Kidney (tissue), 14 donors: ENCODE results near the gene BBS1. TPM values are rescaled to one million over a fixed set of nuclear protein-coding genes. Genes with fewer than 3 reads are reported as not detected.
"Not testable (repeated sequence)": the region's sequence is repeated elsewhere in the genome, so short reads cannot be mapped to it uniquely, and the experiment has no call there.

ENCODE experiments used
- DNase-seq, 5 donors: peaks; one replicate each; pipeline ENCODE4 v3.0.0-alpha.2; 2013 to 2020
- FAIRE-seq: peaks from 2 replicates; lab custom pipeline; 2012; peaks lifted over from hg19 to GRCh38; lab: Jason Lieb, UNC
- H3K27ac ChIP-seq, 2 donors: one replicate each; pipeline ENCODE4 v1.7.0; 2013; ENCODE audit warnings: low read depth in 2 of 2, low read length in 2 of 2, inconsistent platforms in 1 of 2
- H3K27me3 ChIP-seq: one replicate; pipeline ENCODE4 v1.7.1; 2013; ENCODE audit warnings: low read length, inconsistent platforms; ENCODE audit not compliant: control insufficient read depth, insufficient read depth
- H3K36me3 ChIP-seq, 3 donors: one replicate each; pipeline versions ENCODE4 v1.7.0 to v1.7.1; 2013; ENCODE audit warnings: low read length in 3 of 3, control low read depth in 1 of 3, inconsistent platforms in 1 of 3; ENCODE audit not compliant: insufficient read depth in 3 of 3, control insufficient read depth in 2 of 3
- H3K4me1 ChIP-seq, 3 donors: one replicate each; pipeline versions ENCODE4 v1.7.0 to v1.7.1; 2013; ENCODE audit warnings: low read length in 3 of 3, inconsistent platforms in 1 of 3, low read depth in 1 of 3; ENCODE audit not compliant: control insufficient read depth in 2 of 3, insufficient read depth in 2 of 3
- H3K4me3 ChIP-seq, 3 donors: one replicate each; pipeline versions ENCODE4 v1.7.0 to v1.8.1; 2013; ENCODE audit warnings: low read length in 3 of 3, control low read depth in 1 of 3, inconsistent platforms in 1 of 3
- H3K9ac ChIP-seq, 3 donors: one replicate each; pipeline versions ENCODE4 v1.7.0 to v1.7.1; 2013; ENCODE audit warnings: low read length in 3 of 3, control low read depth in 1 of 3, inconsistent platforms in 1 of 3
- H3K9me3 ChIP-seq, 3 donors: one replicate each; pipeline versions ENCODE4 v1.7.0 to v1.7.1; 2013; ENCODE audit warnings: low read length in 3 of 3, control low read depth in 1 of 3, inconsistent platforms in 1 of 3; ENCODE audit not compliant: control insufficient read depth in 2 of 3, insufficient read depth in 1 of 3
- CTCF ChIP-seq: IDR thresholded peaks from 3 replicates; pipeline ENCODE4 v1.5.1; 2012; ENCODE audit warnings: mild to moderate bottlenecking, moderate library complexity, borderline replicate concordance; ENCODE audit not compliant: insufficient read depth; ENCODE audit errors: extremely low read depth
- intact Hi-C: fragments of 100-400 bp; cut with DNase I; formaldehyde crosslinking; loops from one replicate; pipeline ENCODE4 v1.11.1; 2022
- polyA plus RNA-seq: library from polyadenylated mRNA; stranded (reverse); fragments of 350-450 nt; fragmentation: Illumina TruSeq; extraction: RNeasy Lipid Tissue Mini Kit (QIAGEN cat#74804); gene quantifications from one replicate; pipeline ENCODE4 v1.2.3, GENCODE V29; 2014; ENCODE audit warnings: low read depth, low replicate concordance; ENCODE audit not compliant: insufficient read depth
- total RNA-seq: library from RNA; stranded (reverse); fragmentation: NEBNext Ultra II Directional; extraction: Animal tissue kit (Norgen Biotek cat#: 25700); gene quantifications from one replicate; pipeline ENCODE4 v1.2.1, GENCODE V29; 2021
- donor health status: control.
- donor health status: control.
- donor health status: control.
- donor health status: control.
- donor health status: control.
- donor health status: DM: yes; HTN: yes; CAD: no.
- donor health status: Normal renal cell carcinoma (clear cell type).

BBS1 gene
- total and polyA plus RNA-seq, 2 donors from 2014 or later, result 30.1 to 85.4 TPM

- Histone ChIP-seq H3K4me3 (no peak overlapping the region), H3K9me3 (no peaks in the 10 kb centered on the region), H3K27me3 (no peaks in the 10 kb centered on the region), H3K27ac (no peak overlapping the region), H3K36me3 (peaks cover 0 to 2% (median 0%) of the 10 kb centered on the region in 3 donors), H3K4me1 (peaks cover 0 to 9% (median 4%) of the 10 kb centered on the region in 3 donors), H3K9ac (no peak overlapping the region)
- intact Hi-C loops, result no loop called here
- DNase-seq (no peak), FAIRE-seq (no peak)
- TF ChIP-seq CTCF, result no peak
These were observed 31.9 kb downstream of the BBS1 start for GRCh38 chr11:66542362-66542761.

GRCh38 chr11:66543263-66544107 lies 33.0 kb downstream of the BBS1 start:
- FAIRE-seq (no peak), DNase-seq (peak; percentile 81 to 89 (median 86))
- Histone ChIP-seq H3K9me3 (no peaks in the 10 kb centered on the region), H3K36me3 (peaks cover 0 to 2% (median 0%) of the 10 kb centered on the region in 3 donors), H3K4me1 (peaks cover 0 to 9% (median 4%) of the 10 kb centered on the region in 3 donors), H3K27me3 (no peaks in the 10 kb centered on the region), H3K27ac (no peak overlapping the region), H3K9ac (no peak overlapping the region), H3K4me3 (no peak overlapping the region)
- peak; percentile 32 for TF ChIP-seq CTCF
- intact Hi-C loops, result no loop called here

GRCh38 chr11:66544952-66545351 lies 34.5 kb downstream of the BBS1 start:
- H3K4me3 ChIP-seq, result peak overlapping the region in 2 of 3 donors; percentile 69 to 77
- DNase-seq, H3K27me3 ChIP-seq, H3K9me3 ChIP-seq, intact Hi-C loops, H3K27ac ChIP-seq, FAIRE-seq, H3K4me1 ChIP-seq, H3K36me3 ChIP-seq: not testable (repeated sequence)
- peak overlapping the region in 1 of 3 donors; percentile 69 for H3K9ac ChIP-seq

GRCh38 chr11:66545701-66546367 lies 35.4 kb downstream of the BBS1 start, which contains the start of gene ZDHHC24:
ZDHHC24 (minus strand) TSS chr11:66546048; CDS start chr11:66546003, 45 bp downstream.
- Histone ChIP-seq H3K27ac (no peak within 1 kb of the TSS), H3K36me3 (peaks cover 0 to 2% (median 0%) of the 10 kb centered on the region in 3 donors), H3K27me3 (no peaks in the 10 kb centered on the region), H3K9ac (peak within 1 kb of the TSS in 2 of 3 donors; percentile 67 to 69), H3K9me3 (no peaks in the 10 kb centered on the region), H3K4me3 (peak within 1 kb of the TSS; percentile 14 to 77 (median 69)), H3K4me1 (peaks cover 0 to 9% (median 4%) of the 10 kb centered on the region in 3 donors)
- FAIRE-seq, result peak; percentile 91
- peak; percentile 95 to 99 (median 97) for DNase-seq
- intact Hi-C loops, result no loop called here
- TF ChIP-seq CTCF, result no peak
